Prostate gland (tissue), 2 donors: ENCODE measurements around the gene SSTR3. TPM values are rescaled to one million over a fixed set of nuclear protein-coding genes. Genes with fewer than 3 reads are reported as not detected.

Source experiments
- DNase-seq: peaks from one replicate; pipeline ENCODE4 v3.0.0-alpha.2; 2019; ENCODE audit warnings: low spot score
- H3K27ac ChIP-seq, 2 donors: fragments of 200-600 bp; sonication (generic); 2 replicates each; pipeline ENCODE4 v1.5.1; 2017 to 2019
- H3K27me3 ChIP-seq: fragments of 200-600 bp; sonication (generic); replicated peaks from 2 replicates; pipeline ENCODE4 v1.5.1; 2019; ENCODE audit not compliant: insufficient read depth
- H3K36me3 ChIP-seq, 2 donors: fragments of 200-600 bp; sonication (generic); 1 replicate in 1 of 2; 2 replicates in 1 of 2; pipeline versions ENCODE4 v1.5.1 to v1.8.1; 2017 to 2019
- H3K4me1 ChIP-seq: fragments of 200-600 bp; sonication (generic); replicated peaks from 2 replicates; pipeline ENCODE4 v1.5.1; 2019
- H3K4me3 ChIP-seq, 2 donors: fragments of 200-600 bp; sonication (generic); 2 replicates each; pipeline ENCODE4 v1.5.1; 2017 to 2019
- H3K9me3 ChIP-seq: fragments of 200-600 bp; sonication (generic); 2 replicates; pipeline ENCODE4 v1.5.1; 2017
- CTCF ChIP-seq, 4 experiments: fragments of 200-600 bp in 2 of 4; fragments of 450-650 bp in 2 of 4; sonication (generic) in 2 of 4; IDR thresholded peaks; 1 replicate in 3 of 4; 2 replicates in 1 of 4; pipeline ENCODE4 v1.5.1; 2016 to 2019; ENCODE audit warnings: antibody characterized with exemption in 4 of 4, mild to moderate bottlenecking in 2 of 4, moderate library complexity in 2 of 4
- POLR2A ChIP-seq: fragments of 450-650 bp; IDR thresholded peaks from one replicate; pipeline ENCODE4 v1.6.1; 2016; ENCODE audit warnings: antibody characterized with exemption, mild to moderate bottlenecking
- POLR2AphosphoS5 ChIP-seq: sonication (generic); formaldehyde crosslinking; IDR thresholded peaks from one replicate; pipeline ENCODE4 v1.6.1; 2017; ENCODE audit warnings: antibody characterized with exemption
- WGBS: methylation state at CpG from one replicate; pipeline ENCODE4 v1.1.5; 2018; 5-methylcytosine and 5-hydroxymethylcytosine counted together
- intact Hi-C: fragments of 100-400 bp; cut with DNase I; formaldehyde crosslinking; loops from one replicate; pipeline ENCODE4 v1.14.2; 2022
- total RNA-seq, 2 donors: library from RNA; depleted of rRNA; stranded (reverse); fragments of >200 nt; gene quantifications; one replicate each; pipeline ENCODE4 v1.1.0, GENCODE V29; 2016

SSTR3 gene
- total RNA-seq, 2 donors from 2014 or later: 46.4 TPM; not detected in 1

GRCh38 chr22:37163575-37164504 is 48.4 kb downstream of the SSTR3 start:
- 88% methylated on average over 21 of the region's 22 CpGs for WGBS
- intact Hi-C loops: no loop called here
- TF ChIP-seq POLR2A (no peak), POLR2AphosphoS5 (no peak), CTCF (IDR thresholded peaks at IDR 0.05) (no peak)

GRCh38 chr22:37163096-37163489 is 49.2 kb downstream of the SSTR3 start:
- H3K36me3 ChIP-seq: no peaks in the 10 kb centered on the region
- intact Hi-C loops: no loop called here
- H3K9me3 ChIP-seq: no peaks in the 10 kb centered on the region
- H3K27me3 ChIP-seq: no peaks in the 10 kb centered on the region
- no peak overlapping the region for H3K4me3 ChIP-seq
- 94% methylated on average over 5 of the region's 5 CpGs for WGBS
- peaks cover 4% of the 10 kb centered on the region for H3K4me1 ChIP-seq
- no peak overlapping the region for H3K27ac ChIP-seq
- TF ChIP-seq POLR2A (no peak), CTCF (IDR thresholded peaks at IDR 0.05) (no peak), POLR2AphosphoS5 (no peak)
- no peak for DNase-seq

More at GRCh38 chr22:37163575-37164504, 48.4 kb downstream of the SSTR3 start:
- peaks cover 4% of the 10 kb centered on the region for H3K4me1 ChIP-seq
- H3K27me3 ChIP-seq: no peaks in the 10 kb centered on the region
- no peak for DNase-seq
- no peaks in the 10 kb centered on the region for H3K36me3 ChIP-seq
- no peak overlapping the region for H3K4me3 ChIP-seq
- no peak overlapping the region for H3K27ac ChIP-seq
- H3K9me3 ChIP-seq: no peaks in the 10 kb centered on the region

GRCh38 chr22:37162221-37163095 is 49.8 kb downstream of the SSTR3 start:
- WGBS: 83% methylated on average over 11 of the region's 11 CpGs
- Histone ChIP-seq H3K36me3 (no peaks in the 10 kb centered on the region), H3K4me1 (peaks cover 4% of the 10 kb centered on the region), H3K4me3 (no peak overlapping the region), H3K27ac (no peak overlapping the region), H3K9me3 (no peaks in the 10 kb centered on the region), H3K27me3 (no peaks in the 10 kb centered on the region)
- DNase-seq: no peak
- TF ChIP-seq POLR2A (no peak), CTCF (IDR thresholded peaks at IDR 0.05) (no peak), POLR2AphosphoS5 (no peak)
- intact Hi-C loops: no loop called here

- Histone ChIP-seq H3K9me3 (no peaks in the 10 kb centered on the region), H3K4me1 (no peaks in the 10 kb centered on the region), H3K36me3 (no peaks in the 10 kb centered on the region), H3K4me3 (no peak overlapping the region), H3K27me3 (no peaks in the 10 kb centered on the region), H3K27ac (no peak overlapping the region)
- 92% methylated on average over 2 of the region's 2 CpGs for WGBS
- no peak for DNase-seq
- intact Hi-C loops: no loop called here
- no peak for TF ChIP-seq POLR2AphosphoS5
- no peak for TF ChIP-seq POLR2A
- TF ChIP-seq CTCF (IDR thresholded peaks at IDR 0.05): no peak
Observed at GRCh38 chr22:37161443-37161842, 50.8 kb downstream of the SSTR3 start.
